Tibial nerve (tissue), 4 donors: Measurements from ENCODE around the gene AMDHD1.

ENCODE experiments used
- EP300 ChIP-seq, 2 donors: sonication (generic); formaldehyde crosslinking; IDR thresholded peaks; one replicate each; pipeline ENCODE4 v1.6.1; 2017; ENCODE audit warnings: antibody characterized with exemption in 2 of 2, mild to moderate bottlenecking in 1 of 2
- POLR2A ChIP-seq, 2 donors: fragments of 450-650 bp; IDR thresholded peaks; one replicate each; pipeline ENCODE4 v1.6.1; 2017; ENCODE audit warnings: antibody characterized with exemption in 2 of 2, mild to moderate bottlenecking in 2 of 2, moderate library complexity in 2 of 2
- TF ChIP-seq, protein P1 (sequence below), 5 experiments: fragments of 200-600 bp in 3 of 5; fragments of 450-650 bp in 2 of 5; sonication (generic) in 3 of 5; IDR thresholded peaks; one replicate each; pipeline ENCODE4 v1.5.1; 2016 to 2019; ENCODE audit warnings: antibody characterized with exemption in 5 of 5, mild to moderate bottlenecking in 3 of 5, moderate library complexity in 2 of 5

DNA sequence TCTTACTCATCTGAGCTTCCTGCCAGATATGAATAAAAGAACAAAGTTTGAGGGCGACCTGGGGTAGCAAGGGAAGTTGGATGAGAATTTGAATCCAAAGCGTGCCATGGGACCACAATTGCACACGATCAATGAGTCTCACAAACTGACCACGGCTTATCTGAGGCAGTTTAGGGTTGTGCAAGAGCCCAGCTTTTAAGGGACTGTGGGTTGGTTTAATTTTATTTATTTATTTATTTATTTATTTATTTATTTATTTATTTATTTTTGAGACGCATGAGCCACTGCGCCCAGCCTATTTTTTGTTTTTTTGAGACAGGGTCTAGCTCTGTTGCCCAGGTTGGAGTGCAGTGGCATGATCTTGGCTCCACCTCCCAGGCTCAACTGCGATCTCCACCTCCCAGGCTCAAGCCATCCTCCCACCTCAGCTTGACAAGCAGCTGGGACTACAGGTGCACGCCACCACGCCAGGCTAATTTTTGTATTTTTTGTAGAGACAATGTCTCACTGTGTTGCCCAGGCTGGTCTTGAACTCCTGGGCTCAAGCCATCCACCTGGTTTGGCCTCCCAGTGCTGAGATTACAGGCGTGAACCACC, 1.1 kb downstream of the AMDHD1 start:
- TF ChIP-seq, protein P1, sequence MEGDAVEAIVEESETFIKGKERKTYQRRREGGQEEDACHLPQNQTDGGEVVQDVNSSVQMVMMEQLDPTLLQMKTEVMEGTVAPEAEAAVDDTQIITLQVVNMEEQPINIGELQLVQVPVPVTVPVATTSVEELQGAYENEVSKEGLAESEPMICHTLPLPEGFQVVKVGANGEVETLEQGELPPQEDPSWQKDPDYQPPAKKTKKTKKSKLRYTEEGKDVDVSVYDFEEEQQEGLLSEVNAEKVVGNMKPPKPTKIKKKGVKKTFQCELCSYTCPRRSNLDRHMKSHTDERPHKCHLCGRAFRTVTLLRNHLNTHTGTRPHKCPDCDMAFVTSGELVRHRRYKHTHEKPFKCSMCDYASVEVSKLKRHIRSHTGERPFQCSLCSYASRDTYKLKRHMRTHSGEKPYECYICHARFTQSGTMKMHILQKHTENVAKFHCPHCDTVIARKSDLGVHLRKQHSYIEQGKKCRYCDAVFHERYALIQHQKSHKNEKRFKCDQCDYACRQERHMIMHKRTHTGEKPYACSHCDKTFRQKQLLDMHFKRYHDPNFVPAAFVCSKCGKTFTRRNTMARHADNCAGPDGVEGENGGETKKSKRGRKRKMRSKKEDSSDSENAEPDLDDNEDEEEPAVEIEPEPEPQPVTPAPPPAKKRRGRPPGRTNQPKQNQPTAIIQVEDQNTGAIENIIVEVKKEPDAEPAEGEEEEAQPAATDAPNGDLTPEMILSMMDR (IDR thresholded peaks at IDR 0.05), result no peak
- TF ChIP-seq EP300 (IDR thresholded peaks at IDR 0.05) (no peak), POLR2A (IDR thresholded peaks at IDR 0.05) (no peak)
